AG04449 (cell line): ENCODE results near the gene PGM5.

Source experiments
- CTCF ChIA-PET: fragments of 350-600 bp; formaldehyde crosslinking; extraction: SDS; loops from one replicate; lab custom pipeline; 2021; ENCODE audit warnings: antibody characterized with exemption; lab: Yijun Ruan, JAX
- POLR2A ChIA-PET: fragments of 400-600, 350-600 bp; formaldehyde crosslinking; extraction: SDS; loops from one replicate; lab custom pipeline; 2020; ENCODE audit warnings: antibody characterized with exemption, inconsistent platforms; lab: Yijun Ruan, JAX
- DNase-seq: peaks from one replicate; pipeline ENCODE4 v3.0.0-alpha.2; 2010; ENCODE audit warnings: low read depth, low spot score
- H3K4me3 ChIP-seq: 2 replicates; pipeline ENCODE4 v1.5.1; 2011; ENCODE audit warnings: low read depth, mild to moderate bottlenecking, control low read depth, low read length
- CTCF ChIP-seq: IDR thresholded peaks from one replicate; pipeline ENCODE4 v1.5.1; 2011; ENCODE audit warnings: mild to moderate bottlenecking, moderate library complexity, low read length, control low read depth, inconsistent platforms; ENCODE audit not compliant: insufficient read depth; ENCODE audit errors: missing control alignments

The PGM5 gene

GRCh38 chr9:68515326-68516017 lies 159.1 kb downstream of the PGM5 start:
- no peak for TF ChIP-seq CTCF
- ChIA-PET CTCF (no interaction called here), POLR2A (no interaction called here)
- no peak overlapping the region for H3K4me3 ChIP-seq
- DNase-seq = no peak

- CTCF ChIA-PET = no interaction called here
- no peak for DNase-seq
- H3K4me3 ChIP-seq = no peak overlapping the region
- TF ChIP-seq CTCF = no peak
- POLR2A ChIA-PET = no interaction called here
These were observed 165.7 kb downstream of the PGM5 start for GRCh38 chr9:68522131-68522530.

GRCh38 chr9:68522954-68523353 lies 166.5 kb downstream of the PGM5 start:
- CTCF ChIA-PET = no interaction called here
- H3K4me3 ChIP-seq = no peak overlapping the region
- POLR2A ChIA-PET = no interaction called here
- DNase-seq = no peak
- TF ChIP-seq CTCF = no peak

GRCh38 chr9:68523367-68523936 lies 167.0 kb downstream of the PGM5 start:
- ChIA-PET CTCF (no interaction called here), POLR2A (no interaction called here)
- no peak for DNase-seq
- H3K4me3 ChIP-seq = no peak overlapping the region
- no peak for TF ChIP-seq CTCF

- no peak for TF ChIP-seq CTCF
- DNase-seq = no peak
- no peak overlapping the region for H3K4me3 ChIP-seq
- ChIA-PET POLR2A (no interaction called here), CTCF (interaction anchor here (0.5 kb wide), 1 partner anchor 51 kb away, joined by 3 read pairs; no protein-coding TSS in a partner anchor)
These were observed 174.2 kb downstream of the PGM5 start for GRCh38 chr9:68530618-68531017.

GRCh38 chr9:68532131-68532530 lies 175.7 kb downstream of the PGM5 start:
- no peak for DNase-seq
- no peak for TF ChIP-seq CTCF
- no peak overlapping the region for H3K4me3 ChIP-seq
- POLR2A ChIA-PET = no interaction called here
- CTCF ChIA-PET = no interaction called here
